Activated T-cell treated with anti-CD3 and anti-CD28 coated beads for 4 hours (primary cell): ENCODE results near the gene HAPLN3.
A peak's percentile ranks its signal among the peaks of the same experiment; 100 is the strongest.
"Not testable (repeated sequence)": the region's sequence is repeated elsewhere in the genome, so short reads cannot be mapped to it uniquely, and the experiment has no call there.

Source experiments
- DNase-seq: peaks from one replicate; pipeline ENCODE4 v3.0.0-alpha.2; 2020

Gene HAPLN3, protein sequence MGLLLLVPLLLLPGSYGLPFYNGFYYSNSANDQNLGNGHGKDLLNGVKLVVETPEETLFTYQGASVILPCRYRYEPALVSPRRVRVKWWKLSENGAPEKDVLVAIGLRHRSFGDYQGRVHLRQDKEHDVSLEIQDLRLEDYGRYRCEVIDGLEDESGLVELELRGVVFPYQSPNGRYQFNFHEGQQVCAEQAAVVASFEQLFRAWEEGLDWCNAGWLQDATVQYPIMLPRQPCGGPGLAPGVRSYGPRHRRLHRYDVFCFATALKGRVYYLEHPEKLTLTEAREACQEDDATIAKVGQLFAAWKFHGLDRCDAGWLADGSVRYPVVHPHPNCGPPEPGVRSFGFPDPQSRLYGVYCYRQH

DNA sequence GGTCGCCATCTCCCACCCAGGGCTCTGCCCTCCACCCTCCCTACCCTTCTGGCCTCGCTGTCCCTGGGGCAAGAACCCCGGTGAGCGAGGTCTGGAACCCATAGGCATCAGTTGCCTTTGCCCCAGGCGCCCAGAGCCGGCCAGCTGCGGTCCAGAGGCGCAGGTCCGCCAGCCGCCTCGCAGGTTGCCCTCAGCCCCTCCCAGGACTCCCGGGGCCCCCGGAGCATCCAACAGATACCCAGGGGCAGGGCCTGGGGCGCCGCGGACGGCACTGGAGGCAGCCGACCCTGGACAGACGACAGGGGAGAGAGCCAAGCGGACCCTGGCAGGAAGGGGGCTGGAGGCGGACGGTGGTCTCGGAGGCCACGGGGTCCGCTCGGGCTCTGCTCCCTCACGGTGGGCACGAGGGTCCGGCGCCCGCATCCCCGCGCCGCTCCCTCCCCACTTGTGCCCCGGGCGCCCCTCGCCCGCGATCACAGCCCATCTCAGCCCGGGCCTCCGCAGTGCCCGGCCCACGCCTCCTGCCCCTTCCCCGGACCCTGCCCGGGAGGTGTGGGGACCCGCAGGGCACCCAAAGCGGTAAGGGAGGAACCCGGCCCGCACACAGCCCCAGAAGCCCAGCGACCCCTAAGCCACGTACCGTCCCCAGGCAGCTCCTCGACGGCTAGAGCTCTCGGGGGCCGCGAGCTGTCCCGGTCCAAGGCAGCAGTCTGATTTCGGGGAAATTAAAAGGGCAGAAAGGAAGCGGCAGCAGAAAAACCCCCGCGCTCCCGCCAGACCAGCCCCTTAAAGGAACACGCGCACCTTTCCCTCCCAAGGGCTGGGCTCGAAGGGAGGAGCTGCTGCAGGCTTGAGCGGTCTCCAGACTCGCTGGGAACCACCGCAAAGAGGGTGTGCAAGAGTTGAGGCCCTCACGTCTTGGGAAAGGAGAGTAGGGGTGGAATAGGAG lies at the start of gene HAPLN3:
HAPLN3 (minus strand) TSS at position 726 of the 949 bp plus-strand sequence. CDS start 8,246 bp downstream, outside the sequence.
- DNase-seq = peak; percentile 48

DNA sequence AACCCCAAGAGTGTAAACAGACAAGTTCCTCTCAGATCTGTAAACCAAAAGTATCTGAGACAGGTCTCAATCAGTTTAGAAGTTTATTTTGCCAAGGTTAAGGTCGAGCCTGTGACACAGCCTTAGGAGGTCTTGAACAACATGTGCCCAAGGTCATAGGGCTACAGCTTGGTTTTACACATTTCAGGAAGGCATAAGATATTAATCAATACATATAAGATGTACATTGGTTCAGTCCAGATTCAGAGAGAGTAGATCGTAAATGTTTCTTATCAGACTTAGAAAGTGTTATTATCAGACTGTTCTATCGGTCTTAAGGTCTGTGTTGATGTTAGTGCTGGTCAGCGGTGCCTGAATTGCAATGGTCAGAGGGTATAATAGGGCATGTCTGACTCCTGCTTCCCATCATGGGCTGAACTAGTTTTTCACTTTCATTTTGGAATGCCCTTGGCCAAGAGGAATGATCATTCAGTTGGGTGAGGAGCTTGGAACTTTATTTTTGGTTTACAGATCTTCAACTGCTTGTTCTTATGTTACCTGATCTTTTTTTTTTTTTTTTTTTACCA lies 44.8 kb upstream of the HAPLN3 start:
- no peak for DNase-seq

DNA sequence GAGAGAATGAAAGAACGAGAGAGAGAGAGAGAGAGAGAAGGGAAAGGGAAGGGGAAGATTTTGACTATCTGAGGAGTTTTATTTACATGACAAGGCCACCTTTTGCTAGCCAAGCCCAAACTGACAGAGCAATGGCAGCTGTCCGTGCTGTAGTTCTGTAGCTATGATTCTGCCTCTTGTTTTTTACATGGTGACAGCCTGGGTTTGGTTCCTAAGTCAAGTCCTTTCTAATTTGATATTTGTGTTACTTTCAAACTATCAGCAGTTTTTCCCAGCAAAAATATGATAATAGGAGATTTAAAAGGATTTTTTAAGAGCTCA lies 44.1 kb upstream of the HAPLN3 start:
- DNase-seq = no peak

DNA sequence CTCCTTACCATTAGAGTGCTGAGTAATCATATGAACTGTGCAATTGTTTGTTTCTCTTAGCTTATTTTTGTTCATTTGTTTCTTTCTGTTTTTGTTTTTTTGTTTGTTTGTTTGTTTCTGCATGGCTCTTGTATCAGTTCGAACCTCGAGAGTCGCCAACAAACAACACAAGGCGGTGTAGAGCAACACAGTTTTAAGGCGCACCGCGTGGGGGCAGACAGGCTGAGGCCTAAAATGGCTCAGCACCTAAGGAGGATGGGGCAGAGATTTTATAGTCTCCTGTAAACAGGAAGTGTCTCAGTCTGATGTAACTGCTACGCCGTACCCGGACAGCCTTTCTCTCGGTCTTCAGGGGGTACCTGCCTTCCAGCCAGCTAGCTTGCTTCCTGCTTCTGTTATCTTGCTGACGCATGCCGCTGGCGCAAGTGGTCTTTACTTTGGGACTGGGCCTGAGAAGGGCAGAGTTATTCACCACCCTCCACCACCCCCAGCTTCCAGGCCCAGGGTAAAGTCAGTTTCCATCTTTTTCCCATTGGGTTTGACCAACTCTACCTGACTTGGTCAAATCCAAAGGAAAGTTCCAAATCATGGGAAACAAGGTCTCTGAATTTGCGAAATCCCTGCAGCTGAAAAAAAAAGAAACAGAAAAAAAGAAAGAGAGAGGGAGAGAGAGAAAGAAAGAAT lies 43.6 kb upstream of the HAPLN3 start:
- no peak for DNase-seq

DNA sequence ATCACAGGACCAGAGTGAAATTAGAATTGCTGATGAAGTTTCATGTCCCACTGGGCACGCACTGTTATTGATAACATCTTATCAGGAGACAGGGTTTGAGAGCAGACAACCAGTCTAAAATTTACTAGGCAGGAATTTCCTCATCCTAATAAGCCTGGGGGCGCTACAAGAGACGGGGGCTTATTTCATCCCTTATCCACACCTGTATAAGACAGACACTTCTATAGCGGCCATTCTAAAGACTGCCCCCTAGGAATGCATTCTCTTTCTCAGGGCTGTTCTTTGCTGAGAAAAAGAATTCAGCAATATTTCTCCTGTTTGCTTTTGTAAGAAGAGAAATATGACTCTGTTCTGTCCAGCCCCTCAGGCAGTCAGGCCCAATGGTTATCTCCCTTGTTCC lies 39.1 kb upstream of the HAPLN3 start:
- DNase-seq = not testable (repeated sequence)

DNA sequence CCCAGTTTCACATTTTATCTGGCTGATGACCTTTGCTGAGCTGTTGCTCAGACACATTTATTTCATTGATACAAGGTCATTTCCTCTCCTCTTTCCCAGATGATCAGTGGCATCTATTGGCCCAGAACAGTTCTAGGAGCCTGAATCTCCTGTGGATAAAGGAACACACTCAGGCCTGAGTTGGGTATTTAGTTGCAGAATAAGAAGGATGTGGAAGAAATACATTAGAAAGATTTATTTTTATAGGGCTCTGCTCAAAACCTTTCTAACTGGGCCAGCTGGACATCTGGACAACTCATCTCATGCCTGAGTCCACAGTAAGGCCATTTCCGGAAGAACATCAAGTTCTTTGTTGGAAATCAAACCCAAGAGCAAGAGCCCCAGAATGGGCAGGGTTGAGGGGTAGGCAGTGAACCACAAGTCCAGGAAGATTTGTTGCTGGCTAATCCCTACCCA lies 37.6 kb upstream of the HAPLN3 start:
- DNase-seq = no peak

DNA sequence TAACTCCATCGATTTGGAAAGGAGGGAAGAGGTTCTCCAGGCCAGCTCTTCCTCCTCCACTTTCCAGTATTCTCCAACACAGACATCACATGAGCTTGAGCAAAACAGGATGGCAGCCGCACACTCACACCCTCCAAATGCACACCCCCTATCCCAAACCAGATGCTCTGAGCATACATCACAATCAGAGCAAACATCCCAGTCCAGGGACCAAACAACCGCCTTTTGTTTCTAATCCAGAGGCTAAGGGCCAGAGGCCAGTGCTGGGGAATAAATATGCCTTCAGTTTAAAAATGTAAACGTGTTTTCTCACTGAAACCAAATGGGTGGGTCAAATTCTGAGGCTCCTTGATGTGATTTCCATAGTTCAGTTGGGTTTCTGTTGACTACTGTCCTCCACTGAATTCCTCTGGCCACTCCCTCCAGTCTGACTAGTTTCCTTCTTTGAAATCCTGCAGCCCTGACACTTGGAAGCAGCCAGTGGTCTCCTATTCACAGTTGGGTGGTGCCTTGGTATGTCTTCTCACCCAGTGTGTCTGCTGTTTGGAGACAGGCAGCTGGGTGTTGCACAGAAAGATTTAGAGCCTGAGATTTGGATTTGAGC lies 37.0 kb upstream of the HAPLN3 start:
- DNase-seq = no peak

DNA sequence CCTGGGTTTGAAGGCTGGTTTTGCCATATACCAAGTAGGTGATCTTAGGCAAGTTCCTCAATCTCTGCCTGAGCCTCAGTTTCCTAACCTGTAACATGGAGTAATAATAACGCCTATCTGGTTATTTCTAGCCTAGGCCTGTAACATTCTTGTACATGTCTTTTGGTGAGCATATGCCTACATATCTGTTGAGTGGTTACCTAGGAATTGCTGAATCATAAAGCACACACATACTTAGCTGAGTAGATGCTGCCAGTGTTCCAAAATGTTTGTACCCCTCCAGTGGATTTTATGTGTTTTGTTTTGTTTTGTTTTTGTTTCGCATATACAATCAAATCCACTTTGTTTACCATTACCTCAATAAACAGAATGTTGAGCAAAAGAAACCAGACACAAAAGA lies 35.2 kb upstream of the HAPLN3 start:
- no peak for DNase-seq

DNA sequence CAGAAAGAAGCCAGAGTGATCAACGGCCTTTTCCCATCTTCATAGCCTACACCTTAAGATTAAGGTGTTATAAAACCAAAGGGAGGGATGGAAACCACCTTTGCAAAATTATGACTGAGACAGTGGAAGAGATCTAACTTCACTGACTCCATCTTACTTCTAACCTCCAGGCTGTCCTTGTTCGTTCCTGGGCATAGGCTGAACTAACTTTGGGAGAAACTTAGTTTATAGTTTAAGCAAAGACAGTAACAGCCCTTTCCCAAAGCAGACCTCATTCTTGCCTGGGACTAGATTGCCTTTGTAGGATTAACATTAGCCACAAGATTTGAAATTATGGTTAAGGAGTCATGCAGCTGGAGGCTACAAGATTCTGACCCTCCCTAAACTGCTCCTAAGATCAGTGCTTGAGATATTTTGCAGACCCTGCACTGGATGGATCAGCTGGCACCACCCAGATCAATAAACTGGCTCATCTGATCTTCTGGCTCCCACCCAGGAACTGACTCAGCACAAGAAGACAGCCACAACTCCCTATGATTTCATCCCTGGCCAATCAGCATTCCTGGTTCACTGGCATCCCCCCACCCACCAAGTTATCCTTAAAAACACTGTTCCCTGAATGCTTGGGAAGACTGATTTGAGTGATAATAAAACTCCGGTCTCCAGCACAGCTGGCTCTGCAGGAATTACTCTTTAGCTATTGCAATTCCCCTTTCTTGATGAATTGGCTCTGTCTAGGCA lies 34.2 kb upstream of the HAPLN3 start:
- not testable (repeated sequence) for DNase-seq

DNA sequence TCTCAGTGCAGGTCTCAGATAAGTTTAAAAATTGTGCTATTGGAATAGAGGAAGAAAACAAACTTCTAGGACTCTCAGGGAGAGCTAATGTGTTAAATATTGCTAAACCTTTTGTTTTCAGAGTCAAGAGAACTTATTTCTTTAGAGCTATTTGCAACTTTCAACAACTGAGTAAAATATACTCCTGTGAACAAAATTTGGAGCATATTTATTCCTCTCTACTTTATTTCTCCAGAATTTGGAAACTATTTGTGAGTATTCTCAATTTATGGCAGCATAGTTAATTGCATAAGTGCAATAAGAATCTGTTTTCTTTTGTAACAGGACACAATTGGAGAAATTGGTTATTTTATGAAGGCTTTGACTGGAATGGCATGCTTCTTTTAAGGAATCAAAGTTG lies 32.8 kb upstream of the HAPLN3 start:
- not testable (repeated sequence) for DNase-seq

DNA sequence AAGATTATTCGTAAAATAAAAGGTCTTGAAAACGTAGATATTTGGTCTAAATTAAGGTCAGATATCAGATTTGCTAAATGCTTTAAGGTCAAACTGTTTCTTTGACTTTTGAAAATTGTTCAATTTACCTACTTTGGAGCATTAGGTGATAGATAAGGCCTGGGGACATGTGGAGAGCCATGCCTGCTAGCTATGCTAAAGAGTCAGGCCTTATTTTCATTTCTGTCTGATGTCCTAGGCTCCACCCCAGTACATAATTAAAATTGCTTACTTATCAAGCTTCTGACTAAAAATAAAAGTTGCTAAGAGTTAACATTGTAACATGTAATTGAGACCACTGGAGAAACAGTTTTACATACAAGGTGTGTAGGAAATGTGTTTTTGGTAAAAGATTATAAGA lies 30.3 kb upstream of the HAPLN3 start:
- DNase-seq = not testable (repeated sequence)

DNA sequence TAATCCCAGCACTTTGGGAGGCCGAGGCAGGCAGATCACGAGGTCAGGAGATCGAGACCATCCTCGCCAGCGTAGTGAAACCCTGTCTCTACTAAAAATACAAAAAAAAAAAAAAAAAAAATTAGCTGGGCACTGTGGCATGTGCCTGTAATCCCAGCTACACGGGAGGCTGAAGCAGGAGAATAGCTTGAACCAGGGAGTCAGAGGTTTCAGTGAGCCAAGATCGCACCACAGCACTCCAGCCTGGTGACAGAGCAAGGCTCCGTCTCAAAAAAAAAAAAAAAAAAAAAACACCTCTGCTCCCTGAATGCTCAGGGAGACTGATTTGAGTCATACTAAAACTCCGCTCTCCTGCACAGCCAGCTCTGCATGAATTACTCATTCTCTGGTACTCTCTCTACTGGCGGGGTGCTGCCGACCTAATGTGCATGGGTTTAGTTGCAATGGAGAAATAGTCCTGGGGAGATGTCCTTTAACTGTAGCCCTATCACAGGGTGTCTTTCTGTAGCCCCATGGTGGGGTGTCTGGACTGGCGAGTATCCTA lies 25.6 kb upstream of the HAPLN3 start:
- DNase-seq = not testable (repeated sequence)

DNA sequence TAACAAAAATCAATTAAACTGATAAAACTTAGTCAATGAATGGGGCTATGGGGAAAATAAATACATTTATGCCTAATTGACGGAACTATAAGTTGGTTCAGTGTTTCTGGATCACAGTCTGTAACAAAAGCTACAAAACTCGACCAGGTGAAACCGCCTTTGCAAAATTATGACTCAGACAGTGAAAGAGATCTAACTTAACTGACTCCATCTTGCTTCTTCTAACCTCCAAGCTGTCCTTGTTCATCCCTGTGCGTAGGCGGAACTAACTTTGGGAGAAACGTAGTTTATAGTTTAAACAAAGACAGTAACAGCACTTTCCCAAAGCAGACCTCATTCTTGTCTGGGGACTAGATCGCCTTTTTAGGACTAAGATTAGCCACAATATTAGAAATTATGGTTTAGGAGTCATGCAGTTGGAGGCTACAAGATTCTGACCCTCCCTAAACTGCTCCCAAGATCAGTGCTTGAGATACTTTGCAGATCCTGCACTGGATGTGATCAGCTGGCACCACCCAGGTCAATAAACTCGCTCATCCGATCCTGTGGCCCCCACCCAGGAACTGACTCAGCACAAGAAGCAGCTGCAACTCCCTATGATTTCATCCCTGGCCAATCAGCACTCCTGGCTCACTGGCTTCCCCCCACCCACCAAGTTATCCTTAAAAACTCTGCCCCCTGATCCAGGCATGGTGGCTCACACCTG lies 25.0 kb upstream of the HAPLN3 start:
- DNase-seq = no peak

DNA sequence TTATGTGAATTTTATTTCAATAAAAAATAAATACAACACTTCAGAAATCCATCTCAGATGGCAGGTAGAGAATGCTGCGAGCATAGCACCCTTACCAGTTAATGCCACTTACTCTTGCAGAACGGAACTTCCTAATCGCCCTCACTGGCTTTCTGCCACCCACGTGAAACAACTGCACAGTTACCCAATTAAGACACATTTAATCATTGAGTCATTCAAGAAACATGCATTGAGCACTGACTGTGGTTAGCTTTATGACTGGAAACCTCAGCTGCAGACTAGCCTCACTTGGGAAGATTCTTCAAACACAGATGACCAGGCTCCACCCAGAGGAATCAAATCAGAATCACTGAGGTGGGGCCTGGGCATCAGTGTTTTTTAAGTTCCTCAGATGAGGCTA lies 23.4 kb upstream of the HAPLN3 start:
- DNase-seq = no peak

DNA sequence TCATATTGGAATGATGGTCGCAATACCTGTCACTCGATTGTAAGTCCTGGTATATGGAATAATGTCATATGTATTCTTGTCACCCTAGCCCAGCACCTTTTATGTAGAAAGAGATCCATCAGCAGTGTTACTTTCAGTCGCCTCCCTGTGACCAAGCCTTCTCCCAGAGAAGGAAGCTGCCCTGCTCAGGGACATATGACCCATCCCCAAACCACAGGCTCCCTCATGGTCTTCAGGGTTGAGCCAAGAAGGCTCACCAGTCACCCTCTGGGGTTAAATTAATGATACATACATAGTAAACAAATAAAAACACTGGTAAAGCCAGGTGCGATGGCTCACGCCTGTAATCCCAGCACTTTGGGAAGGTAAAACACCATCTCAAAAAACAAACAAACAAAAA lies 22.4 kb upstream of the HAPLN3 start:
- DNase-seq = no peak

DNA sequence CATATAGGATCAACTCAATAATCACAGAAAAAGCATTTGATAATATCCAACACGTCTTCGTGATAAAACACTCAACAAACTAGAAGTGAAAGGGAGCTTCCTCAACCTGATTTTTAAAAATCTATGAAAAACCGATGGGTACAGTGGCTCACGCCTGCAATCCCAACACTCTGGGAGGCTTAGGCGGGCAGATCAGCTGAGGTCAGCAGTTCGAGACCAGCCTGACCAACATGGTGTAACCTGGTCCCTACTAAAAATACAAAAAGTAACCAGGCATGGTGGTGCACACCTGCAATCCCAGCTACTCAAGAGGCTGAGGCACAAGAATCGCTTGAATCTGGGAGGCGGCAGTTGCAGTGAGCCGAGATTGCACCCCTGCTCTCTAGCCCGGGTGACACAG lies 20.0 kb upstream of the HAPLN3 start:
- no peak for DNase-seq

DNA sequence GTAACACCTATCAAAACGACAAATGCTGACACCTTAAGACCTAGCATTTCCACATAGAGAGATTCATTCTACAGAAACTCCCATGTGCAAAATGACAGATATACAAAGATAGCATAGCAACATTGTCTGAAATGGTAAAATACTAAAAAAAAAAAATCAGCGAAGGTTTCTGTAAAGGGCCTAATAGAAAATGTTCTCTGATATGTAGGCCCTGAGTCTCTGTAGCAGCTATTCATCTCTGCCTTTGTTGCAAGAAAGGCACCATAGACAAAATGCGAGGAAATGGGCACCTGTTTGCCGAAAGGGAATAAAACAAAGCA lies 18.5 kb upstream of the HAPLN3 start:
- DNase-seq = no peak

DNA sequence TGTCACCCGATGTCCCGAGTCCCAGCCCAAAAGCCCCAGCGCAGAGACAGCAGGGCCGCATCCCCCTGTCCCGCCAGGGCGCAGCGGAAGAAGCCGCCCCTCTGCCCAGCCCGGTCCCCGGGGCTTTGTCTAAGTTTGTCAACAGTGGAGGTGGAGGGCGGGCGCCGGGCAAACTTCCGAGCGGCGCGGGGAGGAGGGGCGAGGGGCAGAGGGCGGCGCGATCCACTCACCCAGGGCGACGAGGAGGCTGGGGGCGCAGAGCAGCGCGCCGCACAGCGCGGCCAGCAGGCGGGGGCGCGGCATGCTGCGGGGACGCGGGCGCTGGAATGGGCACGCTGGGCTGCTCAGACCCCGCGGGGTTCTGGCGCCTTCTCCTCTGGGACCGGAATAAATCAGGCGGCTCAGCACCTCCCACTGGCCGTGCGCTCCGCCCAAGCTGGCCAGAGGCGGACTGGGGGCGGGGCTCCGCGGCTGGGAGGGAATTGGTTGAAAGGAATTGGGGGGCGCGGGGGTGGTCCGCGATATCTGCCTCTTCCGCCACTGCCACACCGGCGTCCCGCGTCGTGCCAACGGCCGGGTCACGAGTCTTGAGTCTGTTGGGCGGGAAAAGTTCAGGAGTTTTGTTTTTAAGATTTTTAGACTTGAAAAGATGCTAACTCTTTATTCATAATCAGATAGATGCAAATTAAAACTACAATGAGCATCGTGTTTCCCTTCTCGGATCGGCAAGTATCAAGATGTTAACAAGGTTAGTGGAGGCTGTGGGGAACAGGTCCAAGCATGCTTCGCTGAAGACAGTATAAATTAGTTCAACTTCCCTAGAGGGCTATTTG lies 17.9 kb upstream of the HAPLN3 start, which contains the start of gene MFGE8:
MFGE8 (minus strand) TSS at position 363 of the 833 bp plus-strand sequence; CDS start at position 303, 60 bp downstream.
- DNase-seq = peak; percentile 68

DNA sequence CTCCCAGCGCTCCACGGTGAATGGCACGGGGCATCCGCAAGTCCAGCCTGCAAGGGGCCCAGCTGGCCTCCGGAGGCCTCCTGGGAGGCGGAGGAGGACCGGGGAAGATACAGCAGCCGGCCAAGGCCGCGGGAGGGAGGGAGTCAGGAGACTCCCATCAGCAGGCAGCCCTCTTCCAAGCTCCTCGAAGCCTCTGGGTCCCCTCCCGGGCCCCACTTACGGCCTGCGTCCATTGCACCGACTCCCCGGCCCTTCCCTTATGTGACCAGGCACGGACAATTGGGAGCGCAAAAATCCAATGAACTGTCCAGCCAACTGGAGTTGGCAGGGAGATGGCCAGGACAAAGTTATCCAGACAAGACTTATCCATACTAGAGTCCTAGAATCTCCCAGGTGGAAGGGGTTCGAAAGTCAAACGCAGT lies 17.2 kb upstream of the HAPLN3 start:
- DNase-seq = no peak

DNA sequence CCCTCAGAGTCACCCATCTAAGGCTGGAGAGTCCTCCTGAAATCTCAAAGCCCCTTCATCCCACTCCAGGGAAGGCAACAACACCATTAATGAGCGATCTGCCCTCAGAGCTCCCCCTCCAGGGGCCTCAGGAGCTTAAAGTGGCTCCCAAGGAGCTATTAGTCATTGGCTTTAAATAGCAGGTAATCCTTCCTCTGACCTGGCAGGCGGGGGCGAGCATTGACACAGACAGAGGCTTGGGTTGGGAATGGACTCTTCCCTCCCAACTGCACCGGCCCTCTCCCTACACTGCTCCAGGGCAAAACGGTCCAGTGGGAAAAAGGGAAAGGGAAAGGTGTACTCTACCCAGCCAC lies 16.4 kb upstream of the HAPLN3 start:
- DNase-seq = no peak
